NCI-H1417 (cell line): ENCODE results near the gene MAOB.
"Not testable (repeated sequence)": the region's sequence is repeated elsewhere in the genome, so short reads cannot be mapped to it uniquely, and the experiment has no call there.

Experiments
- DNase-seq, 3 experiments: peaks; one replicate each; lab custom pipeline; 2025; lab: John Stamatoyannopoulos, UW

MAOB gene

DNA sequence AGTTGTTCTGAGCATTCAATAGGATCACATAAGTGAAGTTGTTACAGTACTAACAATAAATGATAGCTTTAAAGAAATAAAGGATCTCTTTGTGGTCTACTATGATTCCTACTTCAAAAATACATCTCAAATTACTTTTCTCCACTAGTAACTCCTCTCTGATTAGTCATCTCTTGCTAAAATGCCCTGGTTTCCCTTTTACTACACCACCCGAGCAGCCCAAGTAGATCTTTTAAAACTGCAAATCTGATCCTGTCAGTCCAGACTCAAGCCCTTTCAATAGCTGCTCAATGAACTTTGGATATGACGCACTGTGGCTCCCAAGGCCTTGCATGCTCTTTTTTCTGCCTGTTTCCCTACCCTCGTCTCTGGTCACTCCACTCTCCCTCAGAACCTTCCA is 128.6 kb downstream of the MAOB start:
- DNase-seq: no peak

DNA sequence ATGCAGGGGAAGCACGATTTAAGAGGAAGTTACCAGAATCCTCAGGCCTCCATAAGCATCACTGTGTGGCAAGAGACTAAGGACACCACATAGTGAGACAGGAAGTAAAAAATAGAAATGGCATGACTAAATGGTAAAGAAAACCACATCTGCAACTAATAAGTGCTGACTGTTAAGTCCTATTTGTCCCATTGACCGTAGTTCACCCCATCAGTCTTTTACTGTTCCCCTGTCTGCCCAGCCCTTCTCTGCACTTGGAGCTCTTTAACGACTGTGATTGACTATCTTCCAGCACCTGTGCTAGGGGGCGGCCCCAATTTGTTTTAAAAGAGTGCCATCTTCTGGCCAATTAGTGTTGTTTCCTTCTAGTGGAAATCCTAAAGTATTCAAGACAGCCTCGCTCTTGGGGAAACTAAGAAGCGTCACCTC is 132.0 kb downstream of the MAOB start:
- peak; percentile 25 to 79 (median 33) for DNase-seq

DNA sequence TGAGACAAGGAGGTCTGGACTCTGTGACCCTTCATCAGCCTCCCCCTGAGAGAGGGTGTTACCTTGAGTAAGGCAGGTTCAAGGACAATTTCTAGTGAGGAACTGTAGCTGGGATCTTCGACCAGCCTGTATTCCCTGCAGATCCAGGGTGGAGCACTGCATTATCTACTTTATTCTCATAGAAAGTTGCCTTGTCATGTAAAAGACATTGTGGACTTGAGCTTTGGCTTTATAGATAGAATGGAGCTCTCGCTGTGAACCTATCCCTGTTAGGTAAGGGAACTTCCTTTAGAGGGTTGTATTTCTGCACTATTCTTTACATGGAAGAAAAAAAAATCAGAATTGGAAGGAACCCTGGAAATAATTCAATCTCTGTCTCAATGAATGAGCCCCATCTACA is 134.8 kb downstream of the MAOB start:
- DNase-seq: no peak

DNA sequence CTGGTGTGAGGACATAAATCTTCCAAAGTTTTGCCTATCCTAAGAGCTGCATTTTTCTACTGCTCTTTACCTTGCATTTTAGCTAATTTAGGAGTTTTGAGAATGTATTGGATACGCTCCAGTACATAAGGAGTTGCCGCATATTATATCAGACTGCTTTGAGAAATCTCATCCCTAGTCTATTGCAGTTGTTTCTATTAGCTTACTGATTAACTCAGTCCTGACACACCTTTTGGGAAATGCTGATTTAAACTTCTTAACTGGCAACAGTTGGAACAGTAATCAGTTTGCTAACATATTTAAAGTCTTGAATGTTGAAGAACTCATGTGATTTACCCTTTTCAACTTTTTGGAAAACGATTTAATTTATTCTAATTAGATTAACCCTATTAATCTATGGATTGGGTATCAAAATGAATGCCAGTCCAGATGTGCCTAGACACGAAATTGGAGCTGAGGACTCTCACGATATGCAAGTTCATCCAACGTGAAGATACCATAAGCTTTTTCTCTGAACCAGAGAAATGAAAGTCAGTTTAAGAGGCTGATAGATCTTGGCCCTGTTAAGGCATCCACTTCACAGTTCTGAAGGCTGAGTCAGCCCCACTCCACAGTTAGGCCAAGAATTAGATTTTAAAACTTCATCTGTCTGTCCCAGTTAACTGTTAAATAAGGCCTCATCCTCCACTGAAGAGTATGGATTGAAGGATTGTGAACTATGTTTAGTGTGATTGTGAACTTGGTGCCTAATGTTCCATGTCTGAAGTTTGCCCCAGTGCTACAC is 136.1 kb downstream of the MAOB start:
- no peak for DNase-seq

DNA sequence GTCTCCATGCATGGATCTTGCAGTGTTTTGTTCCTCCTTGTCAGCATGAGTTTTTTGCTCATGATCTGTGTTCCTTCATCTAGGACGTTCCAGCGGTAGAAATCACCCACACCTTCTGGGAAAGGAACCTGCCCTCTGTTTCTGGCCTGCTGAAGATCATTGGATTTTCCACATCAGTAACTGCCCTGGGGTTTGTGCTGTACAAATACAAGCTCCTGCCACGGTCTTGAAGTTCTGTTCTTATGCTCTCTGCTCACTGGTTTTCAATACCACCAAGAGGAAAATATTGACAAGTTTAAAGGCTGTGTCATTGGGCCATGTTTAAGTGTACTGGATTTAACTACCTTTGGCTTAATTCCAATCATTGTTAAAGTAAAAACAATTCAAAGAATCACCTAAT is 138.0 kb downstream of the MAOB start:
- DNase-seq: no peak

DNA sequence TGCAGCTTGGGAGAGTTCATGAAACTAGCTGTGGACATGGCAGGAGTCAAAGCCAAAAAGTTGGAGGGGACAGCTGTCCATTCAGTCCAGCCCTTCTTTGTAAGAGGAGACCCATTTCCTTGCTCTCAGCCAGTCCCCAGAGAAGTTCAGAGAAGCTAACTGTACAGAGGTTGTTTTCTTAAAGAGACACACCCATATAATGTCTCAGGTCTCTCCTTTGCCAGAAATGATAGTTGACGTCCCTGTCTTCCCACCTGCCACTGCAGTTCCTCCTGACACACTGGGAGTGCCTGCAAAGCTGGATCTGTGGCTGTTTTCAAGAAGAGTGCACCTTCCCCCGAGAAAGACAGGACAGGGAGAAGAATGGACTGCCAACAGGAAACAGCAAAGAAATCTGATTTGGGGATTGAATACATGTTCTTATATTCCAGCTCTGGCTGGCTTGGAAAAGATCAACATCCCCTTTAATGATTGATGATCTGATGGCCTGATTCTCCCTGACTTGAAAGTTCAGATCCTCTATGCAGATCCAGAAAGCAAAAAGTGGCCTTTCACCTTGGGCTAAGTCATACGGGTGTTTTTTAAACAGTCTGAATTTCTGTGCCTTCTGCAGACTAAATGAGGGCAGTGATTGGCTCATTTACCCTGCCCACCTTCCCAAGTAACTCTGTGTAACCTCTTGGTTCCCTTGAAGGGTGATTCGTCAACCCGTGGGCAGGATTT is 139.0 kb downstream of the MAOB start:
- no peak for DNase-seq

DNA sequence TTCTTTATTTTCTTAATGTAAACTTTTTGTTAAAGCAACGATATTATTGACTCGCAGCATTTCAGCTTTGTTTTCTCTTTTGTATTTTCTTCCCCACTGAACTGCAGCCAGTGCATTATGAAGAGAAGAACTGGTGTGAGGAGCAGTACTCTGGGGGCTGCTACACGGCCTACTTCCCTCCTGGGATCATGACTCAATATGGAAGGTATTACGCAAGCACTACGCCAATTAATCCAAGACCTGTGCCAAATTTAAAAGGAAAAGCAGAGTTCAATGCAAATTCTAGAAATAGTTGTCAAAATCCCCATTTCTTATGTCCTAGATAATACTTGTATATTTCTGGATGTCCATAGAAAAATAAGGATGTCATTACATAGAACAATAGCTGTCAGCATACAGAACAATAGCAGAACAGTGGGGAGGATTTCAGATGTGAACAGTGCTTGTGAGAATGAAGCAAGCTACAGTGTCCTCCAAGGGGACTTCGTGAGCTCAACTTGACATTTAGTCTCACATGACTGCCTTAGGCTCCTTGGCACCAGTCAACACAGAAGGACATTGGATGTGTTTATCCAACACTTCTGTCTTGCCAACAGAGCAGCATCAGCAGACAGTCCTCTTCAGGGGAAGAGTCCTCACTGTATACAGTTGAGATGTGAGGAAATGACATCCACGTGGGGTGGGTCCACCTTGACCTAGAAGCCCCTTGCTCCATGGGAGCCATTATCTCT is 140.2 kb downstream of the MAOB start:
- DNase-seq: no peak

DNA sequence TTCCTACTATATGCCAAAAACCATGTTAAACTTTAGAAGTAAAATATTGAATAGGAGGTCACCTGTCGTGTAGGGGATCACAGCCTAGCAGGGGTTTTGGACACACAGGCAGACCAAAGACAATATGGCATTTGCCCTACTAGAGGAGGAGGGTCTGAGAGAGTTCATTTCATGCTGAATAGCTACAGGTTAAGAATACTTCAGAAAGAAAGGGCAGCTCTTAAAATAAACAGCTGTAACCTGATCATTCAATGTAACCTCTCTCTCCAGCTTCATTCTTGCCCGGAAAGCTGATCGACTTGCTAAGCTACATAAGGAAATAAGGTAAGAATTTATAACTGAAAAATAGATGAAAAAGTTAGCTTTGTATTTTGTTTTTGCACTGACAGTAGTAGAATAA is 146.3 kb downstream of the MAOB start:
- peak in 1 of 3 experiments; percentile 20 for DNase-seq

DNA sequence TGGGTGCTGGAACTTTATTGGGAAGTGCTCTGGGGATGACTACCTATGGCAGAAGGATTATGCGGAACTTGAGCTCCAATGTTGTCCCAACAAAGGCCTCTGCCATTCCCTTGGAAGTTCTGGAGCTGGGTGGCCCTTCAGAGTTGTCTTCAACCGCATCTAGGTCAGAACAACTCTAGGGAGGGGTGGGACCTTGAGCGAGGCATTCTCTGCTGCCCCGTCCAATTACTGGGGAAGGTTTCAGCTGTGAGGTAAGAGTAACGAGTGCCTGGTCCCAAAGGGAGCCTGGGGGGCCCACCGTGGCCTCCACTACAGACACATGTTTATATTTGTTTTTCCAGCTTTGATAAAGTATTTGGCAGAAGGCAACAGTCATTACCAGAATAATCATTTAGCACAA is 146.7 kb downstream of the MAOB start:
- no peak for DNase-seq

DNA sequence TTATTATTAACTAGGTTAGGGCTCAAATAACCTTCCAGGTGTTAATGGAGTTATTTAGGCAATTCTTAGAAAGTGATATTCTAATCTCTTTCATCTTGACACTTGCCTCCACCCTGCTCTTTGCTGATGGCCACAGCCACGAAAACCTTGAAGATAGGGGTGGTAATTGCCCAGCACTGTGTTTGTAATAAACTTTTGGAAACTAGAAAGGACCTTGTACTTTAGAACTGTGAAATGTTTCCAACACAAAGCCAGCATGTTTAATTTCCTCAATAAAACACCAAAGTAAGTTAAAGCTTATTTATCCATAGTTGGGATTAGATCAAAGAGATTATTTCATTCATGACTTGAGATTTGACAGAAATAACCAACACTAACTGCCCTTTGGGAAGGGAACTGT is 147.8 kb downstream of the MAOB start:
- DNase-seq: no peak

DNA sequence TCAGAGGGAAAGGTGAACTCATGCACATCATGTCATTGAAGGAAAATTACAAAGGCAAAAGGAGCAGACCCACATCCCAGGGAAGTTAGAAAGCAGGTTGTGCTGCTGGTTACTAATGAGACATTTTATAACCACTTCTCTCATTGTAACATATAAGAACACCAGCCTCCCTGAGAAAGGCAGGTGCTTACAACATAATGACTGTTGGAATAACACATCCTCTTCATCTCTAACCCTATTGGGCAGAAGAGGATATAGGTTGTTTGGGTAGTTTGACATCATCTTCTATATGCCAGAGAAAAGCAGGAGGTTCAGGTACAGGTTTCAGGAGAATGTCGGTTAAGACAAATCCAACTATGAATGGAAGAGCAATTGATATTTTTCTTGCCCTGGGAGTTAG is 148.6 kb downstream of the MAOB start:
- no peak for DNase-seq

DNA sequence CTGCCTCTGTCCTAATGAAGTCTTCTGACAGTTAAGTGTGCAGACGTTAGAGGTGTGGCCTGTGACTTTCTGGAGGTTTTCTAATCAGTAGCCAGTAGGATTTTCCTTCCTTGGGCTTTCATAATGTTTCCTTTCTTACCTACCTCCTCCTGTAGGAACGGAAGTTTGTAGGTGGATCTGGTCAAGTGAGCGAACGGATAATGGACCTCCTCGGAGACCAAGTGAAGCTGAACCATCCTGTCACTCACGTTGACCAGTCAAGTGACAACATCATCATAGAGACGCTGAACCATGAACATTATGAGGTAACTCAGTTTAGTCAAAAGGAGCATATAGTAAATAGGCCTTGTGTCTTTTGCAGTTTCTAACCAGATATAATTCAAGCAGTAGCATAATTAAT is 151.2 kb downstream of the MAOB start:
- DNase-seq: no peak

DNA sequence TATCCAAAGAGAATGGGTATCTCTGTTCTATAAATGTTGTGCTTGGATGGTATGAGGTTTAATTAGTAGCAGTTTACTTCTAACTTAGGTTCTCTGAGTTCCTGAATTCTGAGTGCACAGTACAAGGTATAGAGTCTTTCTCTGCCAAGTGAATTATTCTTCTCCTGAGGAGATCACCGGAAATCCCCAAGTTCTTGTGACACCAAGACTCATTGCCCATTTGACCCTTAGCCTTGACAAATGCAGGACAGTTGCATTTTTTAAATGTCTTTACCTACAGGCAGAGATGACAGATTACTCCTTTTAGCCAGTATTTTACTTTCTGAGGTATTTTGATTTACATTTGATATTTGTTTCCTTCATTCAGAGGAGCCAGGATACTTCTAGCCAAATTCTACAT is 153.3 kb downstream of the MAOB start:
- DNase-seq: no peak

DNA sequence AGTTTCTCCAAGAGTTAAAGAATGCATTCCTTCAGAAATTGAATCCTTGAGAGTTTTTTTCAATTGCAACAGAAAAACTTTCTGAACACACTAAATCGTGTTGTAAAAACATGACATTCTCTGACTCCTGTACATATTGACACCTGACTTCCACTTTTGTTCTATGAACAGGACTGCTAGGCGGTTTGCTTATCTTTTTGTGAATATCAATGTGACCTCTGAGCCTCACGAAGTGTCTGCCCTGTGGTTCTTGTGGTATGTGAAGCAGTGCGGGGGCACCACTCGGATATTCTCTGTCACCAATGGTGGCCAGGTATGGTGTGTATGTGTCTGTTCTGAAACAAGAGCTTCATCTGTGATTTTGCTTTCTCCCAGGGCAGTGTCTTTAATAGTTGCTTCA is 154.2 kb downstream of the MAOB start:
- DNase-seq: no peak

DNA sequence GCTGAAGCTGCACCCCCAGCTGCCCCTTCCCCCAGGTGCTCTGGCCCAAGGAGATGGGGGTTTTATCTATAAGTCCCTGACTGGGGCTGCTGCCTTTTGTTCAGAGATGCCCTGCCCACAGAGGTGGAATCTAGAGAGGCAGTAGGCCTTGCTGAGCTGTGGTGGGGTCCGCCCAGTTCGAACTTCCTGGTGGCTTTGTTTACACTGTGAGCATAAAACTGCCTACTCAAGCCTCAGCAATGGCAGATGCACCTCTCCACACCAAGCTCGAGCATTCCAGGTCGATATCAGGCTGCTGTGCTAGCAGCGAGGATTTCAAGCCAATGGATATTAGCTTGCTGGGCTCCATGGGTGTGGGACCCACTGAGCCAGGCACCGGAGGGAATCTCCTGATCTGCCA is 155.0 kb downstream of the MAOB start:
- DNase-seq: peak in 1 of 3 experiments; percentile 0

DNA sequence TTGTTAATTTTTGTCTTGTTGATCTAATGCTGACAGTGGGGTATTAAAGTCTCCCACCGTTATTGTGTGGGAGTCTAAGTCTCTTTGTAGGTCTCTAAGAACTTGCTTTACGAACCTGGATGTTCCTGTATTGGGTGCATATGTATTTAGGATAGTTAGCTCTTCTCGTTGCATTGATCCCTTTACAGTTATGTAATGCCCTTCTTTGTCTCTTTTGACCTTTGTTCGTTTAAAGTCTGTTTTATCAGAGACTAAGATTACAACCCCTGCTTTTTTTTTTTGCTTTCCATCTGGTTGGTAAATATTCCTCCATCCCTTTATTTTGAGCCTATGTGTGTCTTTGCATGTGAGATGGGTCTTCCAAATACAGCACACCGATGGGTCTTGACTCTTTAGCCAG is 157.0 kb downstream of the MAOB start:
- DNase-seq: not testable (repeated sequence)

DNA sequence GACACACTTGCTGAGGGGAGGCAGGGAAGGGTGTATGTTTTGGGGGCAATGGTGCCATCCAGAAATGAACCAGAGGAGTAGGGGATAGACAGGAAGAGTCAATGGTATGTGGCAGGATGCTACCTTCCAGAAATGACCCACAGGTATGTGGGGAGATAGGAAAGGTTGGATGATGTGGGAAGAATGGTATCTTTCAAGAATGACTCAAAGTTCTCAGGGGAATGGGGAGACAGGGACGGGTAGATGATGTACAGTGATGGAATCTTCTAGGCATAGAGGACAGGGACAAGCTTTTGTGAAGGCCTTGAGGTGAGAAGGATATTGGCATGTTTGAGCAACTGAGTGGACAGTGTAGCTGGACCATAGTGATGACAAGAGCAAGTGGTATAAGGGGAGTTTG is 161.3 kb downstream of the MAOB start:
- no peak for DNase-seq

DNA sequence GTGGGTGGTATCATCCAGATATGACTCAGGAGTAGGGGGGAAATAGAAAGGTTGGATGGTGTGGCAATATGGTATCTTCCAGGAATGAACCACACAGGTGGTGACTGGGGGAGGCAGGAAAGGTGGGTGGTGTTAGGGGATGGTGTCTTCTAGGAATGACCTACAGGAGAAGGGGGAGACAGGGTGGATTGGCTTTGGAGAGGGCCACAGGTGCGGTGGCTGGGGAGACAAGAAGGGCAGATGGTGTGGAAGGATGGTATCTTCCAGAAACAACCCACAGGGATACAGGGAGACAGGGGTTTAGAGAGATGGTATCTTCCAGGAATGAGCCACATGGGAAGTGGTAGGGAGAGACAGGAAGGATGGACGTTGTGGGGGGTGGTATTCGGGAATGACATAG is 162.2 kb downstream of the MAOB start:
- DNase-seq: no peak

DNA sequence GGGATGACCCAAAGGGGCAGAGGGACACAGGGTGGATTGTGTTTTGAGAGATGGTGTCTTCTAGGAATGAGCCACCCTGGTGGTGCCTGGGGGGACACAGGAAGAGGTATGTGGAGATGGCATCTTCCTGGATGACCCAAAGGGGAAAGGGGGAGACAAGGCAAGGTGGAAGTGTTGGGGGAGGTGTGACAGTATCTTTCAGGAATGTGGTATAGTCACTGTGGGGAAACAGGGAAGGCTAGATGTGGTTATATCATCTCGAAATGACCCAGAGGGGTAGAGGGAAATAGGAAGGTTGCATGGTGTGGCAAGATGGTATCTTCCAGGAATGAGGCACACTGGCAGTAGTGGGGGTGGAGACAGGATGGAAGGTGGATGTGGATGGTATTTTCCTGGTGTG is 163.3 kb downstream of the MAOB start:
- DNase-seq: no peak

DNA sequence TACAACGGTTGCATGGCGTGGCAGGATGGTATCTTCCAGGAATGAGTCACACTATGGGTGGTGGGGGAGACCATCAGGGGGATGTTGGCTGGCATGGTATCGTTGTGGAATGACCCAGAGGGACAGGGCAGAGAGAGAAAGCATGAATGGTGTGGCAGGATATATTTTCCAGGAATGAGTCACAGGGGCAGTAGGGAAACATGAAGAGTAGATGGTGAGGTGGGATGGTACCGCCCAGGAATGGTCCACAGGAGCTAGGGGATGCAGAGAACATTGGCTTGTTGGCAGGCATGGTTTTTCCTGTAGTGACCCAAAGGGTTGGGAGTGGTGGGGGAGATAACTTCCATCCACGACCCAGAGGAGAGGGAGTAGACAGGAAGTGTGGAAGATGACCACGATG is 163.7 kb downstream of the MAOB start:
- DNase-seq: no peak

DNA sequence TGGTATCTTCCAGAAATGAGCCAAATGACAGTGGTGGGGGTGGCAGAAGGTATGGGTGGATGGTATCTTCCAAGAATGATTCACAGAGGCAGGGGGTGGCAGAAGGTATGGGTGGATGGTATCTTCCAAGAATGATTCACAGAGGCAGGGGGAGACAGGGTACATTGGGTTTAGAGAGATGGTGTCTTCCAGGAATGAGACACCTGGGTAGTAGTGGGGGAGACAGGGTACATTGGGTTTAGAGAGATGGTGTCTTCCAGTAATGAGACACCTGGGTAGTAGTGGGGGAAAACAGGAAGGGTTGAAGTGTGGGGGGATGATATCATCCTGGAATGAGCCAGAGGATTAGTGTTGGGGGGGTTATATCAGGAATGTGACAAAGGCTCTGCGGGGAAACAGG is 164.2 kb downstream of the MAOB start:
- DNase-seq: no peak

DNA sequence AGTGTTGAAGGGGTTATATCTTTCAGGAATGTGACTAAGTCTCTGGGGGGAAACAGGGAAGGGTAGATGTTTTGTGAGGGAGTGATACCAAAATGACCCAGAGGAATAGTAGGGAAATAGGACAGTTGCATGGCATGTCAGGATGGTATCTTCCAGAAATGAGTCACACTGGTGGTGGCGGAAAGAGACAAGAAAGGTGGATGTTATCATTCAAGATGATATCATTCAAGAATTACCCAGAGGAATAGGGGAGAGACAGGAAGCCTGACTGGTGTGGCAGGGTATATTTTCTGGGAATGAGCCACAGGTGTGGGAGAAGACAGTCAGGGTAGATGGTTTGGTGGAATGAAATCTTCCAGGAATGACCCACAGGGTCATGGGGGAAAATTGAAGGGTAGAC is 165.1 kb downstream of the MAOB start:
- no peak for DNase-seq

DNA sequence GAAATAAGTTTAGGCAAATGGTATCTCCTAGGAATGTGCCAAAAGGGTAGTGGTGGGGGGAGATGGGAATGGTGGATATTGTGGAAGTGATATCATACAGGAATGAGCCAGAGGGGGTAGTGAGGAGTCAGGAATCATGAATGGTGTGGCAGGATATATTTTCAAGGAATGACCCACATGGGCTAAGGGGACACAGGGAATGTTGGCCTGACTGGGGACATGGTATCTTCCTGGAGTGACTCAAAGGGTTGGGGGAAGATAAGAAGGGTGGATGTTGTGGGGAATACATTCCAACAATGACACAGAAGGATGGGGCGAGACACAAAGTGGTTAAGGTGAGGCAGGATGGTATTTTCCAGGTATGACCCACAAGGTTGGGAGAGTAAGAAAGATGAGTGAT is 165.6 kb downstream of the MAOB start:
- no peak for DNase-seq
